AG04450 (cell line): Measurements from ENCODE around the gene LDB3. TPM values are rescaled to one million over a fixed set of nuclear protein-coding genes. Genes with fewer than 3 reads are reported as not detected.

Experiments
- CTCF ChIA-PET: fragments of 300-600, 350-600 bp; formaldehyde crosslinking; extraction: SDS; loops from one replicate; lab custom pipeline; 2022; ENCODE audit warnings: antibody characterized with exemption, inconsistent platforms; lab: Charles Lee
- POLR2A ChIA-PET: fragments of 350-600 bp; formaldehyde crosslinking; extraction: SDS; loops from one replicate; lab custom pipeline; 2021; ENCODE audit warnings: antibody characterized with exemption, inconsistent platforms; lab: Yijun Ruan, JAX
- DNase-seq: peaks from one replicate; pipeline ENCODE4 v3.0.0-alpha.2; 2011; ENCODE audit warnings: low read depth, low spot score
- H3K27ac ChIP-seq: one replicate; pipeline ENCODE4 v1.5.1; 2012; ENCODE audit warnings: low read depth, low read length, control low read depth
- H3K27me3 ChIP-seq: one replicate; pipeline ENCODE4 v1.6.0; 2012; ENCODE audit warnings: low read length; ENCODE audit not compliant: control insufficient read depth, insufficient read depth
- H3K4me3 ChIP-seq: 2 replicates; pipeline ENCODE4 v1.5.1; 2011; ENCODE audit warnings: mild to moderate bottlenecking, low read depth, low read length, control low read depth
- H3K9me3 ChIP-seq: 2 replicates; pipeline ENCODE4 v1.5.1; 2012; ENCODE audit warnings: low read length; ENCODE audit not compliant: control insufficient read depth, insufficient read depth
- CTCF ChIP-seq: IDR thresholded peaks from 2 replicates; pipeline ENCODE4 v1.5.1; 2011; ENCODE audit warnings: low read depth, low read length, control low read depth, inconsistent platforms
- polyA plus RNA-seq: library from polyadenylated mRNA; depleted of rRNA; stranded (reverse); fragments of >200 nt; gene quantifications from 2 replicates; pipeline ENCODE4 v1.2.3, GENCODE V29; 2011

The LDB3 gene
- polyA plus RNA-seq, 1 experiment = 0.46 TPM

GRCh38 chr10:86651021-86651471 is 17.3 kb upstream of the LDB3 start:
- Histone ChIP-seq H3K9me3 (no peaks in the 10 kb centered on the region; the same call in 1 of the 2 replicates), H3K27ac (no peak overlapping the region), H3K27me3 (peaks cover 4% of the 10 kb centered on the region), H3K4me3 (no peak overlapping the region)
- ChIA-PET CTCF (interaction anchor here (1.2 kb wide), 1 partner anchor 9 kb away, joined by 5 read pairs; no protein-coding TSS in a partner anchor), POLR2A (no interaction called here)
- no peak for DNase-seq
- no peak for TF ChIP-seq CTCF

GRCh38 chr10:86651631-86652331 is 16.5 kb upstream of the LDB3 start:
- POLR2A ChIA-PET = no interaction called here
- Histone ChIP-seq H3K27ac (no peak overlapping the region), H3K9me3 (no peaks in the 10 kb centered on the region; the same call in 1 of the 2 replicates), H3K4me3 (no peak overlapping the region), H3K27me3 (peaks cover 4% of the 10 kb centered on the region)
- DNase-seq = no peak
- CTCF ChIA-PET = interaction anchor here (0.6 to 1.2 kb wide), 2 partner anchors 10 to 287 kb away, joined by 5 to 8 read pairs; no protein-coding TSS in a partner anchor
- TF ChIP-seq CTCF = no peak

GRCh38 chr10:86652361-86653202 is 15.7 kb upstream of the LDB3 start:
- peaks cover 4% of the 10 kb centered on the region for H3K27me3 ChIP-seq
- CTCF ChIA-PET = interaction anchor here (0.6 kb wide), 1 partner anchor 286 kb away, joined by 8 read pairs; no protein-coding TSS in a partner anchor
- no peak overlapping the region for H3K27ac ChIP-seq
- no peak for TF ChIP-seq CTCF
- H3K4me3 ChIP-seq = no peak overlapping the region
- no peaks in the 10 kb centered on the region; the same call in 1 of the 2 replicates for H3K9me3 ChIP-seq
- DNase-seq = no peak
- POLR2A ChIA-PET = no interaction called here

GRCh38 chr10:86653379-86653778 is 14.9 kb upstream of the LDB3 start:
- ChIA-PET CTCF (no interaction called here), POLR2A (no interaction called here)
- no peaks in the 10 kb centered on the region; the same call in 1 of the 2 replicates for H3K9me3 ChIP-seq
- no peak overlapping the region for H3K4me3 ChIP-seq
- peaks cover 4% of the 10 kb centered on the region for H3K27me3 ChIP-seq
- no peak for DNase-seq
- H3K27ac ChIP-seq = no peak overlapping the region
- no peak for TF ChIP-seq CTCF
